Natural killer cell treated with Interleukin-12 subunit alpha and Interleukin-12 subunit beta and Interleukin-15 and Interleukin-18, amount 100 ng/mL, for 72 hours (primary cell): Measurements from ENCODE around the gene XPOT. TPM values are rescaled to one million over a fixed set of nuclear protein-coding genes. Genes with fewer than 3 reads are reported as not detected.

Source experiments
- ATAC-seq, 2 donors: fragments of 150-1000 bp; cut with Tn5 transposase in 1 of 2; sonication (Bioruptor Pico), chemical (Tn5 transposase) in 1 of 2; 2 replicates each; pipeline ENCODE4 v1.10.0; 2021
- DNase-seq: peaks from one replicate; pipeline ENCODE4 v3.0.0; 2022; ENCODE audit warnings: low spot score
- H3K27ac Mint-ChIP-seq, 2 donors: 1 replicate in 1 of 2; 2 replicates in 1 of 2; pipeline ENCODE4 v1.8.0; 2022; ENCODE audit warnings: mixed read lengths in 2 of 2, mild to moderate bottlenecking in 1 of 2, moderate library complexity in 1 of 2
- H3K27me3 Mint-ChIP-seq, 2 donors: 1 replicate in 1 of 2; 2 replicates in 1 of 2; pipeline ENCODE4 v1.8.0; 2022; ENCODE audit warnings: mixed read lengths in 2 of 2
- H3K36me3 Mint-ChIP-seq: one replicate; pipeline ENCODE4 v1.8.0; 2022; ENCODE audit warnings: mixed read lengths
- H3K4me1 Mint-ChIP-seq, 2 donors: 1 replicate in 1 of 2; 2 replicates in 1 of 2; pipeline ENCODE4 v1.8.0; 2022; ENCODE audit warnings: low read depth in 2 of 2, mixed read lengths in 2 of 2, mild to moderate bottlenecking in 1 of 2
- H3K4me3 Mint-ChIP-seq: one replicate; pipeline ENCODE4 v1.8.0; 2022; ENCODE audit warnings: mixed read lengths
- H3K9me3 Mint-ChIP-seq: 2 replicates; pipeline ENCODE4 v1.8.0; 2022; ENCODE audit warnings: mixed read lengths
- total RNA-seq, 2 donors: library from RNA; stranded (reverse); gene quantifications; one replicate each; pipeline ENCODE4 v1.2.3, GENCODE V29; 2022

Gene XPOT
- total RNA-seq, 2 donors from 2014 or later = 76.4 to 117 TPM

GRCh38 chr12:64445490-64445889, 41.3 kb downstream of the XPOT start:
- Mint-ChIP-seq H3K9me3 (no peaks in the 10 kb centered on the region), H3K36me3 (peaks cover 25% of the 10 kb centered on the region), H3K27ac (no peak overlapping the region)

GRCh38 chr12:64446295-64446694, 42.1 kb downstream of the XPOT start:
- Mint-ChIP-seq H3K27me3 (no peaks in the 10 kb centered on the region), H3K4me1 (peaks cover 13% of the 10 kb centered on the region in 2 donors), H3K4me3 (no peak overlapping the region), H3K9me3 (no peaks in the 10 kb centered on the region), H3K27ac (peak overlapping the region in 1 of 2 donors; percentile 14), H3K36me3 (peaks cover 25% of the 10 kb centered on the region)
- no peak for ATAC-seq
- no peak for DNase-seq

More at GRCh38 chr12:64445490-64445889, 41.3 kb downstream of the XPOT start:
- DNase-seq = no peak
- Mint-ChIP-seq H3K4me3 (no peak overlapping the region), H3K27me3 (no peaks in the 10 kb centered on the region), H3K4me1 (peaks cover 4 to 5% of the 10 kb centered on the region in 2 donors)
- ATAC-seq = no peak

GRCh38 chr12:64450057-64450640, 46.0 kb downstream of the XPOT start:
- ATAC-seq (no peak), DNase-seq (no peak)
- peak overlapping the region; percentile 98 to 99 for H3K27ac Mint-ChIP-seq
- peak overlapping the region; percentile 93 for H3K4me3 Mint-ChIP-seq
- no peaks in the 10 kb centered on the region for H3K27me3 Mint-ChIP-seq
- peaks cover 29 to 32% of the 10 kb centered on the region in 2 donors for H3K4me1 Mint-ChIP-seq
- H3K9me3 Mint-ChIP-seq = no peaks in the 10 kb centered on the region
- peaks cover 24% of the 10 kb centered on the region for H3K36me3 Mint-ChIP-seq

GRCh38 chr12:64450711-64451486, 46.7 kb downstream of the XPOT start:
- ATAC-seq (no peak), DNase-seq (no peak)
- Mint-ChIP-seq H3K36me3 (peaks cover 25% of the 10 kb centered on the region), H3K27ac (peak overlapping the region; percentile 98 to 99), H3K4me3 (peak overlapping the region; percentile 93), H3K27me3 (no peaks in the 10 kb centered on the region), H3K4me1 (peaks cover 32 to 39% of the 10 kb centered on the region in 2 donors), H3K9me3 (no peaks in the 10 kb centered on the region)

GRCh38 chr12:64451687-64452558, 47.7 kb downstream of the XPOT start, which contains the start of gene TBK1:
TBK1 (plus strand) TSS chr12:64452120; CDS start chr12:64455871, 3,751 bp downstream.
- peaks cover 21% of the 10 kb centered on the region for H3K36me3 Mint-ChIP-seq
- DNase-seq = peak; percentile 92
- ATAC-seq = peak; percentile 91 to 96
- H3K4me3 Mint-ChIP-seq = peak within 1 kb of the TSS; percentile 95
- no peaks in the 10 kb centered on the region for H3K27me3 Mint-ChIP-seq
- no peaks in the 10 kb centered on the region for H3K9me3 Mint-ChIP-seq
- peaks cover 35 to 45% of the 10 kb centered on the region in 2 donors for H3K4me1 Mint-ChIP-seq
- H3K27ac Mint-ChIP-seq = peak within 1 kb of the TSS; percentile 98 to 99

GRCh38 chr12:64452559-64453329, 48.6 kb downstream of the XPOT start:
- Mint-ChIP-seq H3K27me3 (no peaks in the 10 kb centered on the region), H3K4me1 (peaks cover 44 to 53% of the 10 kb centered on the region in 2 donors), H3K9me3 (no peaks in the 10 kb centered on the region), H3K27ac (peak overlapping the region; percentile 98 to 99), H3K4me3 (peak overlapping the region; percentile 95), H3K36me3 (peaks cover 21% of the 10 kb centered on the region)
- DNase-seq (no peak), ATAC-seq (peak; percentile 22 to 25)

- Mint-ChIP-seq H3K36me3 (peaks cover 28% of the 10 kb centered on the region), H3K4me3 (peak overlapping the region; percentile 59), H3K4me1 (peaks cover 58 to 70% of the 10 kb centered on the region in 2 donors), H3K9me3 (no peaks in the 10 kb centered on the region), H3K27ac (peak overlapping the region; percentile 77 to 94), H3K27me3 (no peaks in the 10 kb centered on the region)
- DNase-seq (no peak), ATAC-seq (no peak)
These were observed 51.3 kb downstream of the XPOT start for GRCh38 chr12:64455506-64455905.

GRCh38 chr12:64456119-64456518, 51.9 kb downstream of the XPOT start:
- Mint-ChIP-seq H3K27ac (peak overlapping the region; percentile 77 to 94), H3K4me3 (peak overlapping the region; percentile 59), H3K36me3 (peaks cover 32% of the 10 kb centered on the region), H3K9me3 (no peaks in the 10 kb centered on the region), H3K4me1 (peaks cover 54 to 64% of the 10 kb centered on the region in 2 donors), H3K27me3 (no peaks in the 10 kb centered on the region)
- DNase-seq (no peak), ATAC-seq (no peak)

- peak overlapping the region; percentile 63 for H3K4me3 Mint-ChIP-seq
- H3K27ac Mint-ChIP-seq = peak overlapping the region; percentile 94 to 96
- ATAC-seq (no peak), DNase-seq (no peak)
- H3K9me3 Mint-ChIP-seq = no peaks in the 10 kb centered on the region
- peaks cover 49 to 56% of the 10 kb centered on the region in 2 donors for H3K4me1 Mint-ChIP-seq
- peaks cover 32% of the 10 kb centered on the region for H3K36me3 Mint-ChIP-seq
- no peaks in the 10 kb centered on the region for H3K27me3 Mint-ChIP-seq
These were observed 52.8 kb downstream of the XPOT start for GRCh38 chr12:64457032-64457431.

GRCh38 chr12:64457466-64457865, 53.3 kb downstream of the XPOT start:
- Mint-ChIP-seq H3K27ac (peak overlapping the region; percentile 94 to 96), H3K4me1 (peaks cover 47 to 56% of the 10 kb centered on the region in 2 donors), H3K36me3 (peaks cover 32% of the 10 kb centered on the region), H3K9me3 (no peaks in the 10 kb centered on the region), H3K4me3 (peak overlapping the region; percentile 63), H3K27me3 (no peaks in the 10 kb centered on the region)
- ATAC-seq (peak in 1 of 2 donors; percentile 73), DNase-seq (no peak)

- DNase-seq = no peak
- H3K4me1 Mint-ChIP-seq = peaks cover 43 to 52% of the 10 kb centered on the region in 2 donors
- peak overlapping the region; percentile 94 to 96 for H3K27ac Mint-ChIP-seq
- H3K4me3 Mint-ChIP-seq = peak overlapping the region; percentile 95
- ATAC-seq = no peak
- H3K27me3 Mint-ChIP-seq = no peaks in the 10 kb centered on the region
- no peaks in the 10 kb centered on the region for H3K9me3 Mint-ChIP-seq
- H3K36me3 Mint-ChIP-seq = peaks cover 27% of the 10 kb centered on the region
These were observed 53.7 kb downstream of the XPOT start for GRCh38 chr12:64457923-64458322.

GRCh38 chr12:64459394-64459891, 55.3 kb downstream of the XPOT start:
- peaks cover 25% of the 10 kb centered on the region for H3K36me3 Mint-ChIP-seq
- peak overlapping the region; percentile 95 for H3K4me3 Mint-ChIP-seq
- peak overlapping the region; percentile 94 to 96 for H3K27ac Mint-ChIP-seq
- H3K9me3 Mint-ChIP-seq = no peaks in the 10 kb centered on the region
- no peak for DNase-seq
- no peaks in the 10 kb centered on the region for H3K27me3 Mint-ChIP-seq
- ATAC-seq = peak; percentile 51 to 70
- H3K4me1 Mint-ChIP-seq = peaks cover 36 to 43% of the 10 kb centered on the region in 2 donors
